PC-3 (cell line): Measurements from ENCODE around the gene SYT11.

Experiments
- EZH2 ChIP-seq: fragments of 300-600 bp; sonication (generic); IDR thresholded peaks from one replicate; pipeline ENCODE4 v1.6.1; 2017; ENCODE audit warnings: antibody characterized with exemption, mild to moderate bottlenecking, low read length; ENCODE audit not compliant: unreplicated experiment
- EZH2phosphoT487 ChIP-seq: fragments of 300-600 bp; sonication (generic); IDR thresholded peaks from 2 replicates; pipeline ENCODE4 v1.6.1; 2018; ENCODE audit warnings: mild to moderate bottlenecking, antibody characterized with exemption, low read length, borderline replicate concordance
- TF ChIP-seq, protein P1 (sequence below): fragments of 300-600 bp; sonication (generic); conservative IDR thresholded peaks from 2 replicates; pipeline ENCODE4 v1.5.1; 2017; ENCODE audit warnings: antibody characterized with exemption, low read depth, mild to moderate bottlenecking, low read length

- TF ChIP-seq, protein P1, sequence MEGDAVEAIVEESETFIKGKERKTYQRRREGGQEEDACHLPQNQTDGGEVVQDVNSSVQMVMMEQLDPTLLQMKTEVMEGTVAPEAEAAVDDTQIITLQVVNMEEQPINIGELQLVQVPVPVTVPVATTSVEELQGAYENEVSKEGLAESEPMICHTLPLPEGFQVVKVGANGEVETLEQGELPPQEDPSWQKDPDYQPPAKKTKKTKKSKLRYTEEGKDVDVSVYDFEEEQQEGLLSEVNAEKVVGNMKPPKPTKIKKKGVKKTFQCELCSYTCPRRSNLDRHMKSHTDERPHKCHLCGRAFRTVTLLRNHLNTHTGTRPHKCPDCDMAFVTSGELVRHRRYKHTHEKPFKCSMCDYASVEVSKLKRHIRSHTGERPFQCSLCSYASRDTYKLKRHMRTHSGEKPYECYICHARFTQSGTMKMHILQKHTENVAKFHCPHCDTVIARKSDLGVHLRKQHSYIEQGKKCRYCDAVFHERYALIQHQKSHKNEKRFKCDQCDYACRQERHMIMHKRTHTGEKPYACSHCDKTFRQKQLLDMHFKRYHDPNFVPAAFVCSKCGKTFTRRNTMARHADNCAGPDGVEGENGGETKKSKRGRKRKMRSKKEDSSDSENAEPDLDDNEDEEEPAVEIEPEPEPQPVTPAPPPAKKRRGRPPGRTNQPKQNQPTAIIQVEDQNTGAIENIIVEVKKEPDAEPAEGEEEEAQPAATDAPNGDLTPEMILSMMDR = no peak
- TF ChIP-seq EZH2 = no peak
- TF ChIP-seq EZH2phosphoT487 = no peak
Measured at GRCh38 chr1:155884031-155884960, 24.9 kb downstream of the SYT11 start.
